NCI-H226 (cell line): ENCODE results near the gene EFCAB5.
"Not testable (repeated sequence)": the region's sequence is repeated elsewhere in the genome, so short reads cannot be mapped to it uniquely, and the experiment has no call there.

Experiments
- DNase-seq: peaks from one replicate; pipeline ENCODE4 v3.0.0-alpha.2; 2015

EFCAB5 gene

GRCh38 chr17:30021708-30022317 is 80.4 kb downstream of the EFCAB5 start:
- DNase-seq: no peak

GRCh38 chr17:30025325-30025724 is 83.9 kb downstream of the EFCAB5 start:
- not testable (repeated sequence) for DNase-seq

- DNase-seq: no peak
Measured at GRCh38 chr17:30027676-30028075, 86.2 kb downstream of the EFCAB5 start.

GRCh38 chr17:30031214-30031869 is 89.9 kb downstream of the EFCAB5 start:
- no peak for DNase-seq

- no peak for DNase-seq
Measured at GRCh38 chr17:30035369-30035768, 93.9 kb downstream of the EFCAB5 start.

GRCh38 chr17:30040719-30041518 is 99.5 kb downstream of the EFCAB5 start:
- DNase-seq: peak; percentile 1

- no peak for DNase-seq
Measured at GRCh38 chr17:30041551-30041950, 100.1 kb downstream of the EFCAB5 start.

GRCh38 chr17:30062372-30062771 is 120.9 kb downstream of the EFCAB5 start:
- DNase-seq: no peak

- no peak for DNase-seq
Measured at GRCh38 chr17:30064738-30065137, 123.3 kb downstream of the EFCAB5 start.

- no peak for DNase-seq
Measured at GRCh38 chr17:30068465-30068864, 127.0 kb downstream of the EFCAB5 start.

GRCh38 chr17:30074254-30074653 is 132.8 kb downstream of the EFCAB5 start:
- no peak for DNase-seq

- no peak for DNase-seq
Measured at GRCh38 chr17:30074730-30075129, 133.3 kb downstream of the EFCAB5 start.

- no peak for DNase-seq
Measured at GRCh38 chr17:30082773-30083172, 141.3 kb downstream of the EFCAB5 start.

GRCh38 chr17:30084788-30085187 is 143.4 kb downstream of the EFCAB5 start:
- DNase-seq: no peak

- DNase-seq: no peak
Measured at GRCh38 chr17:30086896-30087295, 145.5 kb downstream of the EFCAB5 start.

GRCh38 chr17:30087431-30087830 is 146.0 kb downstream of the EFCAB5 start:
- DNase-seq: not testable (repeated sequence)

- DNase-seq: no peak
Measured at GRCh38 chr17:30091121-30091670, 149.8 kb downstream of the EFCAB5 start.

GRCh38 chr17:30091771-30092170 is 150.3 kb downstream of the EFCAB5 start:
- DNase-seq: peak; percentile 67

GRCh38 chr17:30092886-30093285 is 151.5 kb downstream of the EFCAB5 start:
- no peak for DNase-seq

GRCh38 chr17:30093463-30094147 is 152.2 kb downstream of the EFCAB5 start:
- DNase-seq: peak; percentile 51

GRCh38 chr17:30095507-30096244 is 154.2 kb downstream of the EFCAB5 start:
- DNase-seq: peak; percentile 62

GRCh38 chr17:30101686-30102390 is 160.4 kb downstream of the EFCAB5 start:
- no peak for DNase-seq
